Small intestine (tissue), 7 donors: ENCODE data around the gene SLC5A2. TPM values are rescaled to one million over a fixed set of nuclear protein-coding genes. Genes with fewer than 3 reads are reported as not detected.
A peak's percentile ranks its signal among the peaks of the same experiment; 100 is the strongest.
"Not testable (repeated sequence)": the region's sequence is repeated elsewhere in the genome, so short reads cannot be mapped to it uniquely, and the experiment has no call there.

Experiments
- DNase-seq, 2 donors: peaks; one replicate each; pipeline versions ENCODE4 v3.0.0 to v3.0.0-alpha.2; 2013
- FAIRE-seq: peaks from 2 replicates; lab custom pipeline; 2012; peaks lifted over from hg19 to GRCh38; lab: Jason Lieb, UNC
- H3K27ac ChIP-seq, 3 donors: one replicate each; pipeline ENCODE4 v1.5.1; 2013; ENCODE audit warnings: low read length in 2 of 3, mild to moderate bottlenecking in 2 of 3, control low read depth in 1 of 3, inconsistent platforms in 1 of 3, low read depth in 1 of 3, moderate library complexity in 1 of 3
- H3K27me3 ChIP-seq, 3 donors: one replicate each; pipeline ENCODE4 v1.6.1; 2013; ENCODE audit warnings: low read length in 3 of 3, inconsistent platforms in 1 of 3; ENCODE audit not compliant: control insufficient read depth in 3 of 3, insufficient read depth in 3 of 3
- H3K36me3 ChIP-seq, 3 donors: one replicate each; pipeline ENCODE4 v1.6.1; 2013; ENCODE audit warnings: low read length in 3 of 3, inconsistent platforms in 1 of 3, low read depth in 1 of 3, mild to moderate bottlenecking in 1 of 3, moderate library complexity in 1 of 3; ENCODE audit not compliant: control insufficient read depth in 3 of 3, insufficient read depth in 2 of 3
- H3K4me1 ChIP-seq, 3 donors: one replicate each; pipeline ENCODE4 v1.6.1; 2013; ENCODE audit warnings: low read length in 2 of 3, inconsistent platforms in 1 of 3, low read depth in 1 of 3, mild to moderate bottlenecking in 1 of 3, moderate library complexity in 1 of 3; ENCODE audit not compliant: control insufficient read depth in 3 of 3, insufficient read depth in 2 of 3
- H3K4me3 ChIP-seq, 3 donors: one replicate each; pipeline ENCODE4 v1.5.1; 2013; ENCODE audit warnings: low read length in 3 of 3, control low read depth in 1 of 3, inconsistent platforms in 1 of 3, low read depth in 1 of 3, mild to moderate bottlenecking in 1 of 3, moderate library complexity in 1 of 3
- H3K9me3 ChIP-seq, 2 donors: one replicate each; pipeline ENCODE4 v1.6.1; 2013; ENCODE audit warnings: low read depth in 1 of 2, low read length in 1 of 2; ENCODE audit not compliant: control insufficient read depth in 2 of 2, insufficient read depth in 1 of 2
- WGBS, 3 donors: extraction: QIAGEN DNeasy Blood & Tissue Kit; methylation state at CpG; one replicate each; pipeline ENCODE4 v1.1.7; 2013; 5-methylcytosine and 5-hydroxymethylcytosine counted together
- polyA plus RNA-seq, 4 donors: library from polyadenylated mRNA; stranded (reverse) in 3 of 4; unstranded in 1 of 4; fragments of 200-250 nt in 3 of 4; fragments of 120-200 nt in 1 of 4; gene quantifications; one replicate each; pipeline versions ENCODE4 v1.2.1 to v1.2.3, GENCODE V29; 2013
- donor health status: healthy with polysubstance abuse.
- donor health status: control.
- donor health status: control.
- donor health status: Bipolar disorder and iron deficiency.
- donor health status: healthy.

Gene SLC5A2
- polyA plus RNA-seq, 4 donors: 0.81 to 10.4 (median 1.6) TPM

- peak in 1 of 2 donors; percentile 32 for DNase-seq
- no peak overlapping the region for H3K27ac ChIP-seq
- peak overlapping the region in 2 of 3 donors; percentile 13 to 26 for H3K4me3 ChIP-seq
- H3K4me1 ChIP-seq: no peaks in the 10 kb centered on the region
- WGBS, 3 donors: 6 to 10% (median 6%) methylated on average over 48 to 57 of the region's 57 CpGs
- H3K9me3 ChIP-seq: peaks cover 0 to 8% of the 10 kb centered on the region in 2 donors
- H3K27me3 ChIP-seq: peaks cover 0 to 9% (median 9%) of the 10 kb centered on the region in 3 donors
- no peaks in the 10 kb centered on the region for H3K36me3 ChIP-seq
- no peak for FAIRE-seq
Observed at GRCh38 chr16:31537362-31538242, 54.7 kb downstream of the SLC5A2 start.

- H3K9me3 ChIP-seq: peaks cover 0 to 11% of the 10 kb centered on the region in 2 donors
- H3K27ac ChIP-seq, FAIRE-seq, DNase-seq, H3K27me3 ChIP-seq, H3K36me3 ChIP-seq, H3K4me3 ChIP-seq, H3K4me1 ChIP-seq: not testable (repeated sequence)
- WGBS, 3 donors: 65 to 73% (median 67%) methylated on average over 7 of the region's 7 CpGs
Observed at GRCh38 chr16:31538243-31538598, 55.3 kb downstream of the SLC5A2 start.

- H3K36me3 ChIP-seq, FAIRE-seq, H3K27me3 ChIP-seq, H3K4me3 ChIP-seq, H3K4me1 ChIP-seq, H3K27ac ChIP-seq, DNase-seq: not testable (repeated sequence)
- peaks cover 0 to 11% of the 10 kb centered on the region in 2 donors for H3K9me3 ChIP-seq
- 71 to 86% (median 77%) methylated on average over 4 of the region's 4 CpGs for WGBS, 3 donors
Observed at GRCh38 chr16:31539762-31540161, 56.8 kb downstream of the SLC5A2 start.

Other genes starting within 250 kb of the SLC5A2 start
- gene ITGAM, start 223.1 kb upstream of the SLC5A2 start, polyA plus RNA-seq: 1 to 10 TPM in 2 of 4 donors, under 1 TPM in 2; 0.22 to 4.3 (median 0.92) TPM
- gene ITGAX, start 127.9 kb upstream of the SLC5A2 start, polyA plus RNA-seq: 1 to 10 TPM in 2 of 4 donors, under 1 TPM in 2; 0.22 to 2.5 (median 1.1) TPM
- under 1 TPM in 2 of 4 donors, not detected in 2; 0.06 to 0.15 TPM for gene ITGAD, start 89.8 kb upstream of the SLC5A2 start, polyA plus RNA-seq
- gene COX6A2, start 54.8 kb upstream of the SLC5A2 start, polyA plus RNA-seq: 10 to 100 TPM in 3 of 4 donors, under 1 TPM in 1; 0.60 to 24.3 (median 13.0) TPM
- gene ZNF843, start 40.3 kb upstream of the SLC5A2 start, polyA plus RNA-seq: 1 to 10 TPM in 1 of 4 donors, under 1 TPM in 3; 0.30 to 1.7 (median 0.49) TPM
- gene ARMC5, start 23.6 kb upstream of the SLC5A2 start, polyA plus RNA-seq: 10 to 100 TPM; 12.3 to 20.5 (median 14.1) TPM
- 10 to 100 TPM in 2 of 4 donors, 1 to 10 TPM in 2; 1.6 to 20.1 (median 11.1) TPM for gene TGFB1I1, start 11.0 kb upstream of the SLC5A2 start, polyA plus RNA-seq
- 100 to 1,000 TPM in 1 of 4 donors, 10 to 100 TPM in 3; 27.3 to 108 (median 51.7) TPM for gene RUSF1, start 25.3 kb downstream of the SLC5A2 start, polyA plus RNA-seq
- gene AHSP, start 44.8 kb downstream of the SLC5A2 start, polyA plus RNA-seq: 1 to 10 TPM in 1 of 4 donors, not detected in 3; 1.9 TPM